ENCODE results near the gene TULP3.

TULP3 gene

GRCh38 chr12:2857021-2857431 is 33.7 kb upstream of the TULP3 start, which contains the start of gene TEX52:
TSS of gene TEX52 (minus strand) at chr12:2857039. CDS start at chr12:2857026, 13 bp downstream.
- Histone ChIP-seq H3K4me3 (ENCODE audit: low read depth in 1 of 2, low read length in 1 of 2) (no peak within 1 kb of the TSS), H3K4me1 (ENCODE audit: control insufficient read depth in 1 of 2, insufficient read depth in 1 of 2, low read depth in 1 of 2, low read length in 1 of 2) (no peaks in the 10 kb centered on the region), H3K27ac (no peak within 1 kb of the TSS)

GRCh38 chr12:2857576-2857975 is 33.1 kb upstream of the TULP3 start:
- H3K36me3 ChIP-seq: peaks cover 47% of the 10 kb centered on the region

More at GRCh38 chr12:2857021-2857431, 33.7 kb upstream of the TULP3 start, which contains the start of gene TEX52:
- Histone ChIP-seq H3K36me3 (peaks cover 42% of the 10 kb centered on the region), H3K27me3 (no peaks in the 10 kb centered on the region), H3K9me3 (no peaks in the 10 kb centered on the region)
- no peak for TF ChIP-seq CTCF (IDR thresholded peaks at IDR 0.05)

GRCh38 chr12:2858334-2858733 is 32.4 kb upstream of the TULP3 start:
- H3K9me3 ChIP-seq: no peaks in the 10 kb centered on the region

More at GRCh38 chr12:2857576-2857975, 33.1 kb upstream of the TULP3 start:
- Histone ChIP-seq H3K9me3 (no peaks in the 10 kb centered on the region), H3K4me3 (ENCODE audit: low read depth in 1 of 2, low read length in 1 of 2) (no peak overlapping the region), H3K27me3 (no peaks in the 10 kb centered on the region), H3K27ac (no peak overlapping the region), H3K4me1 (ENCODE audit: control insufficient read depth in 1 of 2, insufficient read depth in 1 of 2, low read depth in 1 of 2, low read length in 1 of 2) (no peaks in the 10 kb centered on the region)
- TF ChIP-seq CTCF (IDR thresholded peaks at IDR 0.05): no peak

GRCh38 chr12:2858944-2859421 is 31.7 kb upstream of the TULP3 start:
- Histone ChIP-seq H3K36me3 (peaks cover 61% of the 10 kb centered on the region), H3K9me3 (no peaks in the 10 kb centered on the region), H3K4me1 (ENCODE audit: control insufficient read depth in 1 of 2, insufficient read depth in 1 of 2, low read depth in 1 of 2, low read length in 1 of 2) (no peaks in the 10 kb centered on the region), H3K27ac (no peak overlapping the region), H3K27me3 (no peaks in the 10 kb centered on the region), H3K4me3 (ENCODE audit: low read depth in 1 of 2, low read length in 1 of 2) (no peak overlapping the region)
- TF ChIP-seq CTCF (IDR thresholded peaks at IDR 0.05): no peak

More at GRCh38 chr12:2858334-2858733, 32.4 kb upstream of the TULP3 start:
- Histone ChIP-seq H3K27ac (no peak overlapping the region), H3K36me3 (peaks cover 55% of the 10 kb centered on the region), H3K4me3 (ENCODE audit: low read depth in 1 of 2, low read length in 1 of 2) (no peak overlapping the region), H3K27me3 (no peaks in the 10 kb centered on the region), H3K4me1 (ENCODE audit: control insufficient read depth in 1 of 2, insufficient read depth in 1 of 2, low read depth in 1 of 2, low read length in 1 of 2) (no peaks in the 10 kb centered on the region)
- TF ChIP-seq CTCF (IDR thresholded peaks at IDR 0.05): no peak

GRCh38 chr12:2860170-2860569 is 30.5 kb upstream of the TULP3 start:
- no peak overlapping the region for H3K4me3 ChIP-seq (ENCODE audit: low read depth in 1 of 2, low read length in 1 of 2)
- TF ChIP-seq CTCF (IDR thresholded peaks at IDR 0.05): no peak
- no peaks in the 10 kb centered on the region for H3K4me1 ChIP-seq (ENCODE audit: control insufficient read depth in 1 of 2, insufficient read depth in 1 of 2, low read depth in 1 of 2, low read length in 1 of 2)
- H3K27me3 ChIP-seq: no peaks in the 10 kb centered on the region
- peaks cover 73% of the 10 kb centered on the region for H3K36me3 ChIP-seq
- H3K27ac ChIP-seq: no peak overlapping the region
- H3K9me3 ChIP-seq: no peaks in the 10 kb centered on the region
